ENCODE data around the gene TMEM141.
"Not testable (repeated sequence)": the region's sequence is repeated elsewhere in the genome, so short reads cannot be mapped to it uniquely, and the experiment has no call there.

The TMEM141 gene

GRCh38 chr9:136794281-136794999 is 3.3 kb downstream of the TMEM141 start:
- no peak for ATAC-seq
- DNase-seq: no peak

- no peak for ATAC-seq
- DNase-seq: no peak
These were observed 3.8 kb downstream of the TMEM141 start for GRCh38 chr9:136795000-136795348.

GRCh38 chr9:136796238-136796774 is 5.2 kb downstream of the TMEM141 start, which contains the start of gene CCDC183:
TSS of gene CCDC183 (plus strand) at chr9:136796338. CDS start at chr9:136796398, 60 bp downstream.
- ATAC-seq (no peak), DNase-seq (no peak)

GRCh38 chr9:136796775-136797347 is 5.7 kb downstream of the TMEM141 start:
- not testable (repeated sequence) for DNase-seq, ATAC-seq

GRCh38 chr9:136798708-136799078 is 7.5 kb downstream of the TMEM141 start:
- no peak for DNase-seq
- ATAC-seq: no peak

GRCh38 chr9:136799079-136799853 is 8.1 kb downstream of the TMEM141 start:
- no peak for ATAC-seq
- no peak for DNase-seq

GRCh38 chr9:136799854-136800657 is 8.9 kb downstream of the TMEM141 start:
- ATAC-seq (peak; percentile 73), DNase-seq (peak; percentile 92)

- DNase-seq: no peak
- no peak for ATAC-seq
These were observed 11.2 kb downstream of the TMEM141 start for GRCh38 chr9:136802321-136802720.

- ATAC-seq, DNase-seq: not testable (repeated sequence)
These were observed 11.9 kb downstream of the TMEM141 start for GRCh38 chr9:136803009-136803550.

- DNase-seq: no peak
- ATAC-seq: no peak
These were observed 12.7 kb downstream of the TMEM141 start for GRCh38 chr9:136803551-136804508.

- DNase-seq (no peak), ATAC-seq (no peak)
These were observed 13.5 kb downstream of the TMEM141 start for GRCh38 chr9:136804509-136805206.

- DNase-seq (no peak), ATAC-seq (no peak)
These were observed 14.1 kb downstream of the TMEM141 start for GRCh38 chr9:136805207-136805740.

- ATAC-seq (no peak), DNase-seq (no peak)
These were observed 14.9 kb downstream of the TMEM141 start for GRCh38 chr9:136806067-136806466.

GRCh38 chr9:136806631-136807201 is 15.6 kb downstream of the TMEM141 start:
- ATAC-seq (no peak), DNase-seq (no peak)

- ATAC-seq (peak; percentile 90), DNase-seq (peak; percentile 86)
These were observed 16.3 kb downstream of the TMEM141 start, which contains the start of gene RABL6 for GRCh38 chr9:136807281-136808074. TSS of gene RABL6 (plus strand) at chr9:136807948. CDS start at chr9:136808197, 249 bp downstream.

GRCh38 chr9:136808075-136808805 is 17.1 kb downstream of the TMEM141 start:
- DNase-seq: peak; percentile 53
- ATAC-seq: peak; percentile 22

- no peak for DNase-seq
- ATAC-seq: no peak
These were observed 17.6 kb downstream of the TMEM141 start for GRCh38 chr9:136808806-136809158.
